Head of caudate nucleus (tissue), 42 donors: ENCODE measurements around the gene RGS3.

Experiments used
- DNase-seq, 42 donors: peaks; one replicate each; pipeline versions ENCODE4 v3.0.0 to v3.0.0-alpha.2; 2020 to 2021; ENCODE audit warnings: mixed read lengths in 7 of 42
- intact Hi-C: fragments of 100-400 bp; cut with DNase I; formaldehyde crosslinking; loops from one replicate; pipeline ENCODE4 v1.15.0; 2022

The RGS3 gene

DNA sequence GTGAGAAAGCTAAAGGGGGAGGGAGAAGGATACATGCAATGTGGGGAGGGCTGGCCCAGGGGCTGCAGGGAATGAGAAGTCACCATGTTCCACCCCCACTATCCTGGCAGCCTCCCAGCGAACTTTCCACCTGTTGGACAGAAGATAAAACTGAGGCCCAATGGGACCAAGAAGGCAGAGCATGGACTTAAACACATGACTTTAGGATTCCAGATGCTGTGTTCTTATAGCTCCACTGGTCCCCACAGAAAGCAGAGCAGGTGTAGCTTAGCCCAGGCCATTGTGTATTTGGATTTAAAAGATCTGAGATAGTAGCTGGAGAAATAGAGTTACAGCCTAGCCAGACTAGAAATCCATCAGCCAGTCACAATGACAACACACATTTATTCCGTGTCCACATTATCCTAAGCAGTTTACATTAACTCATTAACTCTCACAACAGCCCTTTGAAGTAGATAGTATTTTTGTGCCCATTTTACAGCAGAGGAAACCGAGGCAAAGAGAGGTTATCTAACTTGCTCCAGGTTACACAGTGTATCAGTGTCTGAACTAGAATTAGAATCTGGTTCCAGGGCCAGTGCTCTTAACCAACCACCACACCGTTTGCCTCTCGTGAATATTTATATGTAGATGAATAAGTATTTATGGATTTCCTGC is 121.0 kb downstream of the RGS3 start:
- intact Hi-C loops = loop anchor here (5.0 kb wide), 2 partner anchors 47 to 137 kb away; no protein-coding TSS in a partner anchor
- DNase-seq = no peak

DNA sequence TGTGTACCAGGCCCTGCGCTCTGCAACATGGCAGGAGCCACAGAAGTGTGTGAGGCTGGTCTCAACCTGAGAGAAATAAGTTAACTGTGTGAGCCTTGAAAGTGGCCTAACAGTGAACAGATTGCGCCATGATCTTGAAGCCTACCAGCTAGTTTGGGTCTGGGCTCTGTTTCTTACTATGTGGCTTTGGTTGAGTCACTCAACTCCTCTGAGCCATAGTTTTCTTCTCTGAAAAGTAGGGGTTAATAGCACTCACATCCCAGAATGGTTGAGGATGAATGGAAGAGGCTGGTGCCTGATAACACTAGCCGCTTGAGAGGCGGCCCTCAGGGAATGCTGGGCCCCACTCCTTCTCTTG is 121.5 kb downstream of the RGS3 start:
- no peak for DNase-seq
- intact Hi-C loops = loop anchor here (5.0 kb wide), 1 partner anchor 138 kb away; no protein-coding TSS in a partner anchor

DNA sequence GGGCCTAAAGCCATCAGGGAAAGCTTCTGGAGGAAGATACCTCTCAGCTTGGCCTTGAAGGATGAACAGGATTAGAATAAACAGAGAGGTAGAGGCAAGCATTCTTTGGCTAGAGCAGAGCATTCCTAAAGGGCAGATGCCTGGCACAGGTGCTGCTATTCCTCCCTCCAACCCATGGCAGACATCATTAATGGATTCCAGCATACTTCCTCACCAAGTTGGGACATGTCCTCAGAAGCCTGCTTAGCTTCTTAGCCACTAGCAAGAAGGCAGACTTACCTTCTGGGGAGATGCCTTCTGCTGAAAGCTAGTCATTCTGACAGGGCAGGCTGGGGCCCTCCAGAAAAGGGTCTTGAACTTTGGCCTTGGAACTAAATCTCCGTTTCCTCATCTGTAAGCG is 122.0 kb downstream of the RGS3 start:
- DNase-seq = no peak
- intact Hi-C loops = loop anchor here (5.0 kb wide), 1 partner anchor 138 kb away; no protein-coding TSS in a partner anchor

DNA sequence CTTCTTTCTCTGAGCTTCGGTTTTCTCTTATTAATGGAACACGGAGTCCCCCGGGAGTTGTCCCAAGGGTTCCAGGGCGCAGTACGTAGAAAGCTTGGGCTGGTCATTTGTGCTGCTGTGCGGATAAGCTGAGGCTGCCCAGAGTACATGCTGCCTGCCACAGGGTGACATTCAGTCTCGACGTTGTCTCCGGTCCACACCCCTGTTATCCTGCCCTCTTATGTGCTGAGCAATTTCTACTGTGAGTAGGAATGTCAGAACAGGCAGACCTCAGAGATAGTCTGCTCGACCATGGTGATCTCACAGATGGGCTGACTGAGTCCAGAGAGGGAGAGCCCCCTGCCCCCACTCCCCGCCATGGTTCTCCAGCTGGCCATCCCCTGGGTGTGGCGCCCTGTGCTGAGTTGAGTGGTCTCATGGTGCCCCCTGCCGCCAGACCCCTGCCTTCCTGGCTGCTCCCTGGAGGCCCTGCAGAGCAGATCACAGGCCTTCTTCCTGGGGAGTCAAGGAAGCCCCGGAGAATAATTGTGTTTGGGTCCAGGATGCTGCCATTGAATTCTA is 124.0 kb downstream of the RGS3 start:
- peak in 13 of 42 donors; percentile 26 to 65 (median 42) for DNase-seq
- intact Hi-C loops = loop anchor here (5.0 kb wide), 1 partner anchor 140 kb away; no protein-coding TSS in a partner anchor

DNA sequence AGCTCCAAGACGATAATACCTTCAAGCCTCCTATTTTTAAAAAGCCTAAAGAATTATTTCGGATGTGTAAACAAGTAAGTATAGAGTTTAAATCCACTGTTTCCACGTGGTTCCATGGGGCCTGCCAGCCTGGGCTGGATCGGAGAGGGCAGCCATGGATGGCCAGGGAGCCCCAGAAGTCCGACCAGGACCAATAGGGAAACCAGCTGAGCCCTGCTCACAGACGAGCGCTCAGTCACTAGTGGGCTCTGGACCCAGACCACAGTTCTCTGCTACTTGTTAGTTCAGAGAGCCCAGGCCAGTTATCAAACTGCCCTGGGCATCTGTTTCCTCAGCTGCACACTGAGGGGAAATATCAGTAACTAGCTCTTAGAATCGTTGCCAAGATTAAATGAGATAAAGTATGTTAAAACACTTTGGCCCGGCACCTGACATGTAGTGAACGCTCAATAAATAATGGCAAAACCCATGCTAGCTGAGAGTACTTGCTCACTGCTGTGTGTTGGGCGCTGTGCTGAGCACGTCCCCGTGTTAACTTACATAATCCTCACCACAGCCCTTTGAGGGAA is 124.8 kb downstream of the RGS3 start:
- intact Hi-C loops = loop anchor here (5.0 kb wide), 1 partner anchor 141 kb away; no protein-coding TSS in a partner anchor
- no peak for DNase-seq

DNA sequence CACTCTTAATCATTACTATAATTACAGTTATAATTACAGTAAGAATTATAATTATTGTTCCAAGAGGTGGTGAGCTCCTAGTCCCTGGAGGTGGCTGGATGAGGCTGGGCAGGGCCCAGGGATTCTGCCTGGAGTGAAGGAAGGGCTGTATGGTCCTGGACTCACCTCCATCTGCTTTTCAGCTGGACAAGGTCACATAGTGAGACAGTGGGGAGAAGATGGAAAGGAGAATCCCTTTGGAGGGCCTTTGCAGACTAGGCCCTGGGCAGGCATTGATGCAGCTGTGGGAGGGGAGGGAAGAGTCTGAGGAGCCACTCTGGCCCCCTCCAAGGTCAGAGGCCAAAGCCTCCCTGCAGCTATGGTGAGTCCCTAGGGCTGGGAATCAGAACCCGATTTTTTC is 125.4 kb downstream of the RGS3 start:
- no peak for DNase-seq
- intact Hi-C loops = loop anchor here (5.0 kb wide), 1 partner anchor 142 kb away; no protein-coding TSS in a partner anchor

DNA sequence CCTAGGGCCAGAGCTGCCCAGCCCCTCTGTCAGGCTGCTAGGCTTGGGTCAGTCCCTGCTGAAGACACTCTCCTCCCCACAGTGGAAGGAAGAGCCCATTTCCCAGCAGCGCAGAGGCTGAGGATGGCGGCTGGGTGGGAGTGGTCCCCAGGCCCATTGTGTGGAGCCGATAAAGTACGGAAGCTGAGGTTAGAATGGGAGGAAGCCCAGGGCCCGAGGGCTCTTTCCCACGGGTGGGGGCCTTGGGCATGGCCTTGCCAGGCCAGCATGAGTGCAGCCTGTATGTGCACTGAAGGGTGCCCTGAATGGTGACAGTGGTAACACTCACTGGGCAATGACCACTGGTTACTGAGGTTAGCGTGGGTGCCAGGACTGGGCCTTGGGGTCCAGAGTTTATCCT is 125.9 kb downstream of the RGS3 start:
- DNase-seq = no peak
- intact Hi-C loops = loop anchor here (5.0 kb wide), 1 partner anchor 142 kb away; no protein-coding TSS in a partner anchor

DNA sequence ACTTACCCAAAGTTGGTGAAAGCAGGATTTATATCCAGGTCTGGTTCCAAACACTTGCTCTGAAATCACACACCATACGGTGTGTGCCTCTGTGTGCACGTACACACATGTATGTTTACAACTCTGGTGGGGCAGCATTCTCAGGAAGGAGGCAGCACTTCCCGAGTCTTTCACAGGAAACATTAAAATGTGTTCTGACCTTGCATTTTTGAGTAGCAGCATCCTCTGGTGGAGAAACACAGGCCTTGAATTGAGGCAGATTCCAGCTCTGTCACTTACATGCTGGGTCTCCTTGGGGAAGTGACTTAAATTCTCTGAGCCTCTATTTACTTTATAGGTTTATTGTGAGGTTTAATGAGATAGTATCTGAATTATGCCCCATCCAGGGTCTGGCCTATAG is 126.4 kb downstream of the RGS3 start:
- intact Hi-C loops = loop anchor here (5.0 kb wide), 1 partner anchor 143 kb away; no protein-coding TSS in a partner anchor
- DNase-seq = peak in 1 of 42 donors; percentile 29

DNA sequence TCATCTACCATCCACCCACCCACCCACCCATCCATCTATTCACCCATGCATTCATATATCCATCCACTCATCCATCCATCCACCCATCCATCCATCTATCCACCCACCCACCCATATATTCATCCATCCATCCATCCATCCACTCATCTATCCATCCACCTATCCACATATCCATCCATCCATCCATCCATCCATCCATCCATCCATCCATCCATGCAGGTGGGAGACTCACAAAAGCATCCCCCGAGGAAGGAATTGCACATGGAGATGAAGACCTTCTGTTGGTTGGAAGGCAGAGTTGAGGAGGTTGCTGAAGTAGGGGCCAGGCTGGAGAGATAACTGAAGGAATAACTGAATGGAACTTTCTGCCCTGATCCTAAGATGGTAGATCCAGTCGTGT is 126.9 kb downstream of the RGS3 start:
- no peak for DNase-seq
- intact Hi-C loops = no loop called here

DNA sequence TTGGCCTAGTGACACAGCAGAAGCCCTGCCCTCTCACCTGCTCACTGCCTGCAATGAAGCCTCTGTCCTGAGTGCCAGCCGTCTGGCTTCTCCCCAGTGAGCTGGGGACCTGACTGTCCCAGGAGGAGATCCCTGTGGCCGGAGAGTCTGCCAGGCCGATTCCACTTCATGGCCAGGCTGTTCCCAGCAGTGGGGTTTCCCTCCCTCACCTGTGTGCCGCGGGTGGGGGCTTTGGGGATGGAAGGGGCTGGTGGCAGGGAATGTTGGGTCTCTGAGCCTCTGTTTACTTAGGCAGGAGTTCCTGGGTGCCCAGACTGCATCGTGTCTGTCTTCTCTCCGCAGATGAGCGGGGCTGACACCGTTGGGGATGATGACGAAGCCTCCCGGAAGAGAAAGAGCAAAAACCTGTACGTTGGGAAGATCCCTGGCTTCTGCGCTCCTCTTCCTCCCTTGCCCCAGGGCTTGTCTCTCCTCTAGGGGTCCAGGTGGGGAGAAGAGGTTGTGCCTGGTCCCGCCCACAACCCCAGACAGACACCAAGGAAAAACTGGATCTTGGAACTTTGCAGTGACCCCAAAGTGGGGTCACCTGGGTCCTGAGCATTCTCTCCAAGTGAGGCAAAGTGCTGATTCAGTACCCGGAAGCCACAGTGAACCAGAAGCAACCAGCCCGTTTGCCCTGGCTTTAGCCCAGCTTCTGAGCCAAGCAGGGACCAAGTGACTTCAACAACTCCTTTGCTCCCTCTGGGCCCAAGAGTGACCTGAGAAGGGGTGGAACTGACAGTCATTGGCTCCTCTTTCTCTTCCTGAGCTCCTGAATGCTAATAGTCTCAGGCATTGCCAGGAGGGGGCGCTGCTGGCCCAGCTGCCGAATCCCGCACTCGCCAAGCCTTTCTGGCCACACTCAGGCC is 127.7 kb downstream of the RGS3 start:
- intact Hi-C loops = no loop called here
- peak in 41 of 42 donors; percentile 73 to 93 (median 85) for DNase-seq

DNA sequence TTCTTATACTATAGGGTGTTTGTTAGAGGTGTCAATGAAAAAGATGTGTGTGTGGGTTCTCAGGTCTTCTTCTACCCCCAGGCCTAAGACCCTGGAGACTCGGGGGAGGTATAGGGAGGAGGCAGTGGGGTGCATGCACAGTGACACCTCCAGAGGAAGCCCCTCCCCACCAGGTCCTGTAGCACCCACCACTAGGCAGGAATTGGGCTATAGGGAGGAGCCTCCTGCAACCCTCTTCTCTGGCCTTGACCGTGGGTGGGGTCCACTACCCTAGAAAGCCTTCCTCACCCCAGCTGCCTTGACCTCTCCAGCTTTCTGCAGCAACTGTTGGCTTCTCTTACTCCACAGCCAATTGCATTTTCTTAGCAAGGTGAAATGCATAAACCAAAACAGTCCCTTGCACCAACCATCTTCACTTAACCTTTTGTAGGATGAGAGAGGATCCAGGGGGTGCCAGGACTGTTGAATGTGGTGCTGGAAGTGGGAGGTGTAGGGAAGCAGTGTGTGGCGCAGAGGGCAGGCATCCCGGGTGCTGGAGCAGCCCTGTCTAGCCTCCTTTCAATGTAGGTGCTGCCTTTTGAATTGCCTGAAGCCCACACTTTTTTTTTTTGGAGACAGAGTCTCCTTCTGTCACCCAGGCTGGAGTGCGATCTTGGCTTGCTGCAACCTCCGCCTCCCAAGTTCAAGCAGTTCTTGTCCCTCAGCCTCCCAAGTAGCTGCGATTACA is 128.5 kb downstream of the RGS3 start:
- DNase-seq = no peak
- intact Hi-C loops = loop anchor here (2.0 kb wide), 1 partner anchor 63 kb away; no protein-coding TSS in a partner anchor

DNA sequence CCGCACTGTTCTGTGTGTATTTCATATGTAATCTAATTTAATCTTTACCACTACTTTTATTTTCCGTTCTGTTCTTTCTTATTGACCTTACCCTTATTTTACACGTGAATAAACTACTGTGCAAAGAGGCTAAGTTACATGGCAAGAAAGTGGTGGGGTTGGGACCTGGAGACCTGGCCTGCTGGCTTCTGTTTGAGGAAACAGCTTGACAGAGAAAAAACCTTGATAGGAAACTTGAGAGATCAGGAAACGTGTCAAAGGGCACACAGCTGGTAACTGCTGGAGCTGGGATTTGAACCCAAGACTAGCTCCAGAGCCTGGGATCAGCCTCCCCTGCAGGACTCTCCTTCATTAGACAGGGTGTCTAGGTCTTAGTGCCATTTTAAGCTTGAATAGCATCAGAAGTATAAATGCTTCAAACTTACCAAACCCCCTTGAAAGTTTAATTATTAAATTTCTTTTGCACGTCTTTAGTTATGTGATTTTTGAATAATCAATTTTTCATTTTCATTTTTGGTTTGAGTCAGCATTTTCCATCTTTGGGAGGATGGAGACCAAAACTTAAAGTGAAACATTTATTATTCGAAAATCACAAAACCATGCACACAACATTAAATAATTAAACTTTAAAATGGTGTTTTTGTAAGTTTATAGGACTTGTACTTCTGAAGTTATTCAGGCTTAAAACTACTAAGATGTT is 129.5 kb downstream of the RGS3 start:
- DNase-seq = no peak
- intact Hi-C loops = loop anchor here (2.0 kb wide), 1 partner anchor 62 kb away; no protein-coding TSS in a partner anchor

DNA sequence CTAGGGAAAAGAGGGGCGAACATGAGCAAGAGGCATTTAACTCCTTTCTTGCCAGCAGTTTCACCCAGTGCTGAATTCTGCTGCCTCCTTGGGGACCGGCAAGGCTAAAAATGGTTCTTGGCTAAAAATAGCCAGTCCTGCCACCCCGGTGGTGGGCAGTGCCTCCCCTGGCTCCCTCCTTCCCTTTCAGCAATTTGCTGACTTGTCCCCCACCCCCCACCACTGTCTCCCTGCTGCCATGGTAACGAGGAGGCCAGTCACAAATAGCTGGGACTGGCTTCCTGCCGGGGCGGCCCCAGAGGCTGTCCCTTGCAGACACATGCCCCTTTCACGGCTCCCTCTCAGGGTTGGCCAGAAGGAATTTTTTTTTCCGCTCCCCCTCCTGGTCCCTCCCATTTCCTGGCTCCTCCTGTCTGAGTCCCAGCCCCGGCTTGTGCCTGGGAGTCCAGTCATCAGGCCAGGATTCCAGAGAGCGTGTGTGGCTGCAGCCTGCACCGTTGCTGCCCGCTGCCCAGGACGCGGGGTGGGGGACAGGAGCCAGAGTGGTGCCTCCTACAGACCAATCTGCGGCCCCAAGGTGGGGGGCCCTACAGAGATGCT is 130.3 kb downstream of the RGS3 start:
- peak; percentile 61 to 93 (median 81) for DNase-seq
- intact Hi-C loops = loop anchor here (2.0 kb wide), 1 partner anchor 61 kb away; no protein-coding TSS in a partner anchor

DNA sequence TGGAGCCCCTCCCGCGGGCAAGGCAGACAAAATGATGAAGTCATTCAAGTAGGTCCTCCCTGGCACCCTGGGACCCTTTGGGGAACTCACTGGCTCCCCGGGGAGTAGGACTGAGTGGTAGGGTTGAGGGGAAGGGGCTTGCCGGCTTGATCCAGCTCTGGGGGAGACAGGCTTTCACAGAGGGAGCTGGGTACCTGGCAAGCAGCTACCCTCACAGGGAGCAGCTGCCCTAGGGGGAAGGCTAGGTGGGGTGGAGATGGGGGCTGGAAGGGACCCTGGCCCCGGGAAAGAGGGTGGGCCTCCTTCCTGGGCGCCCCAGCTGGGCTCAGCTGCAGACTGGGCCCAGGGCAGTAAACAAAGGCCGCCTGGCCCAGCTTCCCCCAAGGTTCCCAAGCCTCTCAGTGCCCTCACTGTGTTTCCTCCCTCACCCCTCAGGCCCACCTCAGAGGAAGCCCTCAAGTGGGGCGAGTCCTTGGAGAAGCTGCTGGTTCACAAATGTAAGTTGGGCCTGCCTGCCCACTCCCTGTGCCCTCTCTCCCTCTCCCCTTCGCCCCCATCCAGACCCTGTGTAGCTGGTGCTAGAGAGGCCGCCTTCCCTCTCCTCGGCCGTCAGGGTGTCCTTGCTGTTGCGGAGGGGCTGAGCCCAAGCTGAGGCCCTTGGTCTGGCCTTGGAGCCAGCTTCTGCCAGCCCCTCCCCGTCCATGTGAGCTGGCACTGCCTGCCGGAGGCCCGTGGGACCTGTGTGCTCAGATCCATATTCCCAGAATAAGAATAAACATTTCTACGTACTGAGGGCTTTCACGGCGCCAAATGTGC is 131.2 kb downstream of the RGS3 start:
- DNase-seq = no peak
- intact Hi-C loops = no loop called here

DNA sequence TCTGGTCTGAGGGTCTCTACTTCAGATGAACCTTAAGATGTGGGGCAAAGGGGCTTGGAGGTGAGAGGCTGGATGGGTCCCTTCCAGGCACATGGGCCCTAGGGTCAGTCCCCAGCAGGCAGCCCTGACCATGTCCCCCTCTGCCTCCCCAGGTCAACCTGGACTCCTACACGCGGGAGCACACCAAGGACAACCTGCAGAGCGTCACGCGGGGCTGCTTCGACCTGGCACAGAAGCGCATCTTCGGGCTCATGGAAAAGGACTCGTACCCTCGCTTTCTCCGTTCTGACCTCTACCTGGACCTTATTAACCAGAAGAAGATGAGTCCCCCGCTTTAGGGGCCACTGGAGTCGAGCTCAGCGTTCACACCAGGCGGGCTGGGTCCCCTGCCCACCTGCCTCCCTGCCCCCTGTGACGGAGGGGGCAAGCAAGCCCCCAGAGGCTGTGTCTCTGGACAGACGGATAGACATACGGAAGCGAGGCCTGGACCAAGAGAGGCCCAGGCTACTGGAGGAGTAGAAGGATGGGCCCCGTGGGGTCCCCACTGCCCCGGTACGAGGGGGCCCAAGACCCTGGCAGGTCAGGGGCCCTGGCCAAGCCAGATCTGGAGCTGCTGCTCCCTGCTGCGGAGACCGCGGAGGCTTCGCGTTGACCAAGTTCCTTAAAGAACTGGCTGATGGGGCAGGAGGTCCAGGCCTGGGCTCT is 133.2 kb downstream of the RGS3 start:
- DNase-seq = no peak
- intact Hi-C loops = no loop called here
